Spleen (tissue), 7 donors: ENCODE measurements around the gene MYL12A.

ENCODE experiments used
- CTCF ChIP-seq, 11 experiments: fragments of 200-600 bp in 7 of 11; fragments of 450-650 bp in 4 of 11; sonication (generic) in 4 of 11; IDR thresholded peaks in 8 of 11; conservative IDR thresholded peaks in 3 of 11; 1 replicate in 7 of 11; 2 replicates in 4 of 11; pipeline versions ENCODE4 v1.4.0 to v1.8.0; 2016 to 2021; ENCODE audit warnings: antibody characterized with exemption in 11 of 11, inconsistent platforms in 4 of 11, mild to moderate bottlenecking in 1 of 11
- POLR2A ChIP-seq, 3 donors: fragments of 450-650 bp; IDR thresholded peaks; one replicate each; pipeline ENCODE4 v1.5.1; 2017; ENCODE audit warnings: antibody characterized with exemption in 3 of 3, mild to moderate bottlenecking in 1 of 3
- POLR2AphosphoS5 ChIP-seq, 3 donors: sonication (generic); formaldehyde crosslinking; IDR thresholded peaks; one replicate each; pipeline ENCODE4 v1.5.1; 2017; ENCODE audit warnings: antibody characterized with exemption in 3 of 3
- donor health status: DM: no; HTN: no; CAD: no; lungs with moderate emphysema.
- donor health status: DM: no; HTN: no; CAD: no.
- donor health status: DM: no; HTN: no; CAD: no.

- TF ChIP-seq CTCF (IDR thresholded peaks at IDR 0.05 in 8 of 11, conservative IDR thresholded peaks at IDR 0.05 in 3 of 11) (peak in 5 of 11 experiments; percentile 6 to 52 (median 25)), POLR2A (IDR thresholded peaks at IDR 0.05) (peak in 2 of 3 donors; percentile 57 to 83), POLR2AphosphoS5 (IDR thresholded peaks at IDR 0.05) (peak; percentile 93 to 97 (median 94))
Observed at GRCh38 chr18:3261373-3262233, 14.0 kb downstream of the MYL12A start, which contains the start of gene MYL12B.
